ENCODE measurements around the gene NDUFB6.

DNA sequence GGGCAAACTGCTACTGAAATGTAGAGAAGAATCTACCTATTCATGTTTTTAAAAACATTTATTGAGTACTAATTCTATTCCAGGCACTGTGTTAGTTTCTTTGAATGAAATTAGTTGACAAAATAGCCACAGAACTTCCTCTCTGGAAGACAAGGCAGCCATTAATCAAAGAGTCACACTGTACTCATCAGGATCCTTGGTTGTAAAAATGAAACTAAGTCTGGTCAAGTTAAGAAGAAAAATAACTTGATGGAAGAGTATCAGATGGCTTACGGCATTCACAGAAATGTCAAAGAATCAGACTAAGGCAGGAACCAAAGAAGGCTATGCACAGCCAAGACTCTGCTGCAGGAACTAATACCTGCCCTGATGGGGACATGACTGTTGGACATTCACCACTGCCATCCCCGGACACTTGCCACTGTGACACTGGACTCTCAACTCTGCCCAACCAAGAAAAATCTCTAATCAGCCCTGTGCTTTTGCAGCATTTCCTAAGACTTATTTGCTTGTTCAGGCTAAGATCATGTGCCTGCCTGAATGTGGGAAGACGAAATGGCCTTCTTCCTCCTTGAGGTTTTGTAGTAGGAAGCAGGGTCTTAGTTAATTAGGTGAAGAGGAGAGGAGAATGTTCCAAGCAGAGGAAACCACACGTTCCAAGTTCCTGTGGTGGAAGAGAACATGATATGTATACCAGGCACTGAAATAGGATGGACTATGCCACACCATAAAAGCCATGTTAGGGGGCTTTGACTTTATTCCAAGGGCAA lies 23.3 kb upstream of the NDUFB6 start:
- TF ChIP-seq, protein P1, sequence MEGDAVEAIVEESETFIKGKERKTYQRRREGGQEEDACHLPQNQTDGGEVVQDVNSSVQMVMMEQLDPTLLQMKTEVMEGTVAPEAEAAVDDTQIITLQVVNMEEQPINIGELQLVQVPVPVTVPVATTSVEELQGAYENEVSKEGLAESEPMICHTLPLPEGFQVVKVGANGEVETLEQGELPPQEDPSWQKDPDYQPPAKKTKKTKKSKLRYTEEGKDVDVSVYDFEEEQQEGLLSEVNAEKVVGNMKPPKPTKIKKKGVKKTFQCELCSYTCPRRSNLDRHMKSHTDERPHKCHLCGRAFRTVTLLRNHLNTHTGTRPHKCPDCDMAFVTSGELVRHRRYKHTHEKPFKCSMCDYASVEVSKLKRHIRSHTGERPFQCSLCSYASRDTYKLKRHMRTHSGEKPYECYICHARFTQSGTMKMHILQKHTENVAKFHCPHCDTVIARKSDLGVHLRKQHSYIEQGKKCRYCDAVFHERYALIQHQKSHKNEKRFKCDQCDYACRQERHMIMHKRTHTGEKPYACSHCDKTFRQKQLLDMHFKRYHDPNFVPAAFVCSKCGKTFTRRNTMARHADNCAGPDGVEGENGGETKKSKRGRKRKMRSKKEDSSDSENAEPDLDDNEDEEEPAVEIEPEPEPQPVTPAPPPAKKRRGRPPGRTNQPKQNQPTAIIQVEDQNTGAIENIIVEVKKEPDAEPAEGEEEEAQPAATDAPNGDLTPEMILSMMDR (IDR thresholded peaks at IDR 0.05): no peak
- TF ChIP-seq POLR2A (IDR thresholded peaks at IDR 0.05): no peak
